AG09309 (cell line): Measurements from ENCODE around the gene TMX1.

Experiments
- DNase-seq: peaks from one replicate; pipeline ENCODE4 v3.0.0-alpha.2; 2010; ENCODE audit warnings: low read depth
- H3K4me3 ChIP-seq: 2 replicates; pipeline ENCODE4 v1.5.1; 2011; ENCODE audit warnings: mild to moderate bottlenecking, low read depth, low read length, moderate library complexity; ENCODE audit not compliant: control insufficient read depth
- CTCF ChIP-seq: IDR thresholded peaks from 2 replicates; pipeline ENCODE4 v1.5.1; 2011; ENCODE audit warnings: mild to moderate bottlenecking, low read depth, low read length, inconsistent platforms; ENCODE audit not compliant: insufficient read depth, control insufficient read depth; ENCODE audit errors: missing control alignments

The TMX1 gene

GRCh38 chr14:51253880-51254279, 13.8 kb downstream of the TMX1 start:
- no peak for DNase-seq
- no peak overlapping the region for H3K4me3 ChIP-seq
- TF ChIP-seq CTCF, result no peak

GRCh38 chr14:51258280-51258679, 18.2 kb downstream of the TMX1 start:
- TF ChIP-seq CTCF, result no peak
- no peak for DNase-seq
- H3K4me3 ChIP-seq, result no peak overlapping the region

- TF ChIP-seq CTCF, result no peak
- H3K4me3 ChIP-seq, result no peak overlapping the region
- DNase-seq, result no peak
Measured at GRCh38 chr14:51258788-51259187, 18.7 kb downstream of the TMX1 start.

- no peak for TF ChIP-seq CTCF
- no peak overlapping the region for H3K4me3 ChIP-seq
- no peak for DNase-seq
Measured at GRCh38 chr14:51260225-51260624, 20.2 kb downstream of the TMX1 start.

GRCh38 chr14:51261151-51261550, 21.1 kb downstream of the TMX1 start:
- TF ChIP-seq CTCF, result no peak
- no peak overlapping the region for H3K4me3 ChIP-seq
- DNase-seq, result no peak

GRCh38 chr14:51262868-51263267, 22.8 kb downstream of the TMX1 start:
- TF ChIP-seq CTCF, result no peak
- DNase-seq, result no peak
- H3K4me3 ChIP-seq, result no peak overlapping the region

GRCh38 chr14:51269634-51270033, 29.6 kb downstream of the TMX1 start:
- no peak overlapping the region for H3K4me3 ChIP-seq
- no peak for TF ChIP-seq CTCF
- no peak for DNase-seq
